PFSK-1 (cell line): ENCODE data around the gene KIF12.

Experiments
- FOXP2 ChIP-seq: optimal IDR thresholded peaks from 2 replicates; pipeline ENCODE3; 2011; ENCODE audit warnings: borderline replicate concordance, control low read depth, inconsistent platforms; ENCODE audit not compliant: insufficient read depth; ENCODE audit errors: extremely low read length, extremely low read depth
- POLR2AphosphoS5 ChIP-seq: IDR thresholded peaks from 2 replicates; pipeline ENCODE4 v1.6.1; 2012; ENCODE audit warnings: low read depth, mild to moderate bottlenecking, control low read depth, low read length, moderate library complexity
- REST ChIP-seq, 2 experiments: IDR thresholded peaks; 2 replicates each; pipeline versions ENCODE4 v1.6.1 to v1.8.0; 2011 to 2012; ENCODE audit warnings: low read depth in 2 of 2, low read length in 2 of 2, control low read depth in 1 of 2, inconsistent platforms in 1 of 2, mild to moderate bottlenecking in 1 of 2, moderate library complexity in 1 of 2; ENCODE audit not compliant: insufficient read depth in 1 of 2
- SIN3A ChIP-seq: IDR thresholded peaks from 2 replicates; pipeline ENCODE4 v1.6.1; 2012; ENCODE audit warnings: mild to moderate bottlenecking, low read length, moderate library complexity, borderline replicate concordance; ENCODE audit not compliant: insufficient read depth
- TAF1 ChIP-seq: IDR thresholded peaks from 2 replicates; pipeline ENCODE4 v1.6.1; 2012; ENCODE audit warnings: low read length, control low read depth, borderline replicate concordance; ENCODE audit not compliant: insufficient read depth

Gene KIF12

GRCh38 chr9:114117614-114117995 is 18.5 kb upstream of the KIF12 start:
- TF ChIP-seq TAF1 (no peak), SIN3A (no peak), REST (IDR thresholded peaks at IDR 0.05; ENCODE audit: insufficient read depth in 1 of 2, low read depth in 2 of 2, low read length in 2 of 2) (no peak)

- TF ChIP-seq REST (IDR thresholded peaks at IDR 0.05; ENCODE audit: insufficient read depth in 1 of 2, low read depth in 2 of 2, low read length in 2 of 2): no peak
Measured at GRCh38 chr9:114116126-114116747, 17.1 kb upstream of the KIF12 start.

- no peak for TF ChIP-seq SIN3A
- TF ChIP-seq REST (IDR thresholded peaks at IDR 0.05; ENCODE audit: insufficient read depth in 1 of 2, low read depth in 2 of 2, low read length in 2 of 2): no peak
- no peak for TF ChIP-seq FOXP2
- no peak for TF ChIP-seq TAF1
- no peak for TF ChIP-seq POLR2AphosphoS5
Measured at GRCh38 chr9:114115654-114116125, 16.6 kb upstream of the KIF12 start.

GRCh38 chr9:114114364-114114763 is 15.3 kb upstream of the KIF12 start:
- TF ChIP-seq REST (IDR thresholded peaks at IDR 0.05; ENCODE audit: insufficient read depth in 1 of 2, low read depth in 2 of 2, low read length in 2 of 2) (no peak), SIN3A (no peak), POLR2AphosphoS5 (no peak), FOXP2 (no peak), TAF1 (no peak)
